Activated CD4-positive, CD25-positive, alpha-beta regulatory T cell treated with anti-CD3 and anti-CD28 coated beads, Interleukin-2, amount 50 U/mL, for 72 hours (primary cell): ENCODE results near the gene ABCF2.

Source experiments
- DNase-seq: peaks from one replicate; pipeline ENCODE4 v3.0.0; 2021

ABCF2 gene

DNA sequence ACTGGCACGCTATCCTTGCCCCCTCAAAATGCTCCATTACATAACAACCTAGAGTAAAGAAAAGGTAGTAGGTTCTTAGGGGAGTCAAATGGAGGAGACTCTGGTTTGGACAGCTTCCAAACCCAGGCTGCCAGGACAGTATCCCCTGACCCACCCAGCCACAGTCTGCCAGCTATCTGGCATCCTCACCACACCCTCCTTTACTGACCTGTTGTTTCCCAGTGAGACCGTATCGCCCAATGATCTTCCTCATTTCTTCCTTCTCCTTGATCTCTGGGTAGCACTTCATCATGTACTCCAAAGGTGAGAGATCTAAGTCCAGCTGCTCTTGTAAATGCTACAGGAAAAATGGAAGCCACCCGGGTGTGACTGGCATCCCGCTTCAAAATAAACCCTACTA, 11.6 kb downstream of the ABCF2 start:
- DNase-seq: no peak

DNA sequence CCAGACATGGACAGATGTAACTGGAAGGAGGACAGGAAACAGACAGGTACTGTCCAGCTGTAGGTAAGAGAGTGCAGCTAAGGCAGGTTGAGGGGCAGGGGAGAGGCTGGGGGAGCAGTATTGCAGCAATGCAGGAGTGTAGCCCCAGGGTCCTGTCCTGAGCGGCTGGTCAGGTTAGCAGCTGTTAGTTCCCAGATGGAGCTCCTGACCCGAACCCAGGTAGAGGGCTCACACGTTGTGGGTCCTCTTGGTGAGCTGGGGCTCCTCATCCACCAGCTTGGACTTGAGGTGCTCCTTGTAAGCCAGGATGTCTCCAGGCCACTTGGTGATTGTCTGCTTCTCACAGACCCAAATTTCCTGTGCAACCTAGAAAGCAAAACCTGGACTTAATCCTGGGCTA, 13.2 kb downstream of the ABCF2 start:
- no peak for DNase-seq

DNA sequence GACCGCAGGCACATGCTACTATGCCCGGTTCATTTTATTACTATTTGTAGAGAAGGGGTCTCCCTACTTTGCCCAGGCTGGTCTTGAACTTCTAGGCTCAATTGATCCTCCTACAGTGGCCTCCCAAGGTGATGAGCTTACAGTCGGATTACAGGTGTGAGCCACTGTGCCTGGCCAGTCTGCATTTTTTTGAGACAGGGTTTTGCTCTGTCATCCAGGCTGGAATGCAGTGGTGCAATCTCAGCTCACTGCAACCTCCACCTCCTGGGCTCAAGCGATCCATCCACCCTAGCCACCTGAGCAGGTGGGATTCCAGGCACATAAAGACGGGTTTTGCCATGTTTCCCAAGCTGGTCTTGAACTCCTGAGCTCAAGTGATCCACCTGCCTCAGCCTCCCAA, 14.4 kb downstream of the ABCF2 start:
- no peak for DNase-seq

DNA sequence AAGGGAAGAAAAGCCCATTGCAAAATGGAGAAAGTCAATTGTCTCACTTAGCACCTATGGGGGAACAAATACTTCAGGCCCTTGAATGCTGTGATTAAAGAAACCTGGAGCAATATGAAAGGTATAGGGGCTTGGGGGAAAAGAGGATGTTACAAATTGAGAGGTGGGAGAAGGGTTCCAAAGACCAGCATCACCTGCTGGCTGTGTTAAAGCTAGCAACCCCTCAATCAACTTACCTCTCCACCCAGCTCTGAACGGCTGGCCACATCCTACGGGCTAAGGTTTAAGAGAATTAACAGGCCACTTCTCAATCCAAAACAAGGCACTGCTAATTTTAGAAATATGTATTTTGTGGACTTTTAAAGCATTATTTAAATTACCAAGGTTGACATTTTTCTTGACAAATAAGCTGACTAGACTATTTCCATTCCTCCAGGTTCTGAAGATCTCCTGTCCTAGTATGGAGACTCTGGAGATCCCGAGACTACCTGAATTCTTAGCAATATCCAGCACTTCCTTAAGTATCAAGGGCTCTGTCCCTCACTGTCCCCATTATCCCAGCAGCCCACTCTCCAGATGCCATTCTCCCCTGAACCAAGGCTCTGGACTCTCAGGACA, 15.7 kb downstream of the ABCF2 start:
- DNase-seq: no peak

DNA sequence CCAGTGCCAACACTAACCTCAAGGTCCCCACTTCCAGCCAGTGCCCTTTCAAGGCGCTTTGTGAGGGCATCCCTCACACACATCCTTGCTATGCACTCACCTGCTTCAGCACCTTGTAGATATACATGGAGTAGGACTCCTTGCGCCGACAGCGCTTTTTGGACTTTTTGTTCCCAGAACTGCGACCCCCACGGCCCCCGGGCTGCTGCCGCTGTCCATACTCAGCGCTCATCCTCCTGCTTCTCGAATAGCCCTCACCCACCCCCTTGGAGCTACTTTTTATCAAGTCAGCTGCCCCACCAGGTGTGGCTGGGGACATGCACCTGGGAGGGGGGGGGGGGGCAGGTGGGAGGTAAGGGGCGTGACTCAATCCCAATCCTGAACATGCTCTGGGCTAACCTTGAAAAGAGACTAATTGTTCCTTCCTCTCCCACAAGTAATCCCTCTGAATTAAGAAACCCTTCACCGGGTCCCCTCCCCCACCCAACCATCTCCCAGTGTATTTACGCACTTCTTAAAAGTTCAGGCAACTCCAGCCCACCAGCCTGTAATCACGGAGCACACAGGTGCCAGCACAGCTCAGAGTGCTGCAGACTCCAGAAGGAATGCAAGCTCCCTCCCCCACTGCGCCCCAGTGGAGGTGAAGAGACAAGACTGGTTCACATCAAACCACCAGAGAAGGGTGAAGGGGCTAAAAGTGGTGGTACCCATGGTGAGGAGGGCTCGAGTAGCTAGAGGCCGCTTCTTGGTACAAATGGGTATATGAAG, 16.7 kb downstream of the ABCF2 start, which contains the start of gene H2BK1:
TSS of gene H2BK1 (minus strand) at position 402 of the 768 bp plus-strand sequence. CDS start at position 232, 170 bp downstream.
- DNase-seq: no peak

DNA sequence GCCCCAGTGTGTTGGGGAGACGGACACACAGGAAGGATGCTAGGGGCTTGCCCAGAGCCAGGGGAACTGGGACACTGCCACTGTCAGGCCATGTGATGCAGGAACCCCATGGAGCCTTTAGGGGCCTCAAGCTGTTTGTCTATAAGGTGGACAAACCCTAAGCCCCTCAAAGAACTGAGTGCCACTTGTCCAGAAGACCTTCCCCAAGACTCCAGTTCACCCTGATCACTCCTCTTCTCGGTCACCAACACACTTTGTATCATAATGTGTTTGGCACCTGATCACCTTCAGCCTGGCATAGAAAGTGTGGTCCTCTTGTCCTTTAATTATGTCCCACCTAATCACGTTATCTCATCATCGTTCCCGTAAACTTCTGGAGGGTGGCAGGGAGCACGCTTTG, 17.4 kb downstream of the ABCF2 start:
- DNase-seq: no peak

DNA sequence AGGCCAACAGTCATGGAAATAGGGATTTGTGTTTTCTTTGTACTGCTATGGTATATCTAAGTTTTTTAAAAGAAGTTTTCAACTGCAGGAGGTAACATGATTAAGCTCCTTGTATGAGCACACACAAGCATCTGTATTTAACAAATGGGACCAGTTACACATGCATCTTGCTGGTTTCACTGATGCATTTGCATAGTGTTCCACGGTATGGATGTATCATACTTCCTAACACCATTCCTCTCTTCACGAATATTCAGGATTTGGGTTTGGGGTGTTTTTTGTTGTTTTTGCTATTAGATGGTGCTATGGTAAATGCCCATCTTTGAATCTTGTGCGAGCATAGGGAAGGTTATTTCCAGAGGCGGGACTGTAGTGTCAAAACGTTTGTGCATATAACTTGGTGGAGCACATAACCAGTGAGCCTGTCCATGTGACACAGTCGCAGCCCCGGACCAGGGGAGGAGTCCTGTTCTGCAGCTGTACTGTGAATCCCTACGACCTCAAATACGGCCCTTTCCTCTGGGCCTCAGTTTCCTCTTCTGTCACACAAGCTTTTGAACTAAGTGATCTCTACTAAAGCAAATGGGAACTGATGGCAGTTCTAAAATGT, 18.6 kb downstream of the ABCF2 start:
- DNase-seq: no peak

DNA sequence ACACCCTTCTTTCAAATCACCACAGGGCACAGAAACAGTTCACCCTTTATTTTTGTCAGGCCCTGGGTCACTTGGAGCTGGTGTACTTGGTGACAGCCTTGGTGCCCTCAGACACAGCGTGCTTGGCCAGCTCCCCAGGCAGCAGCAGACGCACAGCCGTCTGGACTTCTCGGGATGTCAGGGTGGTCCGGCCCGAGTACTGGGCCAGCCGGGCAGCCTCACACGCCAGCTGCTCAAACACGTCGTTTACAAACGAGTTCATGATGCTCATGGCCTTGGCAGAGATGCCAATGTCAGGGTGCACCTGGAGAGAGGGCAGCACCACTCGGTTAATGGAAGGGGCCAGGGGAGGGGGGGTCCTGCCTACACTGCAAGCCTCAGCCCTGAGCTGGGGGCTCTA, 19.2 kb downstream of the ABCF2 start:
- DNase-seq: no peak

DNA sequence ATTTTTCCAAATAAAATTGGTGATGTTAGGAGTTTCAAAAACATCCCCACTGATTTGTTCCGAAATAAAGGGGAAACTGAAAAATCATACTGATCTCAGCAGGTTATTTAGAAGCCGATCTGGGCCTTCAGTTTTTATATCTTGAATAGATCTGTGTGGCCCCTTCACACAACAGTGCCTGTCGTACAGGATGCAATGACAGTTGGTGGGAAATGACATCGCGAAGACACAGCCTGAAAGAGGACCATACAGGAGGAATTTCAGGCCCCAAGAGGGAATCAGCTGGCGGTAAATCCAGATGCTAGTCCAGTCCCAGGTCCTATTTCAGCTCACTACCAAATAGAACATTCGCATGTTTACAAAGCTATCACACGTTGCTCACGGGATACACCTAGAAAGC, 19.7 kb downstream of the ABCF2 start:
- no peak for DNase-seq

DNA sequence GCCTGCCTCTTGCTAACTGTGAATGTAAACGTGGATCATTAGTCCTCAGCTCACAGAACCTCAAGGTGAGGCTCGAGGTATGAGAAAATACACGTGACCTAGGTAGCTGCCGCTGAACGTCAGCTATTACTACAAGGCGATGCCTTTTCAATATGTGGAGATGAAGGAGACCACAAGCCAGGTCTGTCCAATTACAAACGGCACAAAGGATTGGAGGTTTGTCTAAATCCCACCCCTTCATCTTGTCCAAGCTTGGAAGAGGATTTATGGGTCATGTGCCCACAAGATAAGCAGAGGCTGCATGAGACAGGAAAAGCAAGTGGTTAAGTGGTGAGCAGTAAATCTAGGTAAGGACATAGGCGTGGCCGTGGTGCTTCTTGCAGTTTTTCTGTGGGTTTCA, 20.1 kb downstream of the ABCF2 start:
- no peak for DNase-seq

DNA sequence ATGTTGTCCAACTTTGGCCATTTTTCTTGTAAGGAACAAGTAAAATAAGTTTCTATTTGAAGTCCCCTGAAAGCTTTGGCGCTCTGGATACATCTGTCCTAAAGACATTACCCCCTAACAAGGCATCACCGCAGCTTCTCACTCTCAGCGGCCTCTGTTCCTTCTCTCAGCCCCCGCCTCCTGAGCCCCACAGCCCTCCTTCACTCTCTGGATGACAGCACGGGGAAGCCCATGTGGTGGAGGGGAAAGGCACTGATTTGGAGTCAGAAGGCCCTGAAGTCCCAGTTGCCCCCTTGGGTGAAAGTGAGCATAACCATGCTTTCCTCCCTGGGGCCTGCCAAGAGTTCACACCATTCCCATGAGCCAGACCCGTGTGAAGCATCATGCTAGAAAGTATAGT, 21.3 kb downstream of the ABCF2 start:
- DNase-seq: no peak

DNA sequence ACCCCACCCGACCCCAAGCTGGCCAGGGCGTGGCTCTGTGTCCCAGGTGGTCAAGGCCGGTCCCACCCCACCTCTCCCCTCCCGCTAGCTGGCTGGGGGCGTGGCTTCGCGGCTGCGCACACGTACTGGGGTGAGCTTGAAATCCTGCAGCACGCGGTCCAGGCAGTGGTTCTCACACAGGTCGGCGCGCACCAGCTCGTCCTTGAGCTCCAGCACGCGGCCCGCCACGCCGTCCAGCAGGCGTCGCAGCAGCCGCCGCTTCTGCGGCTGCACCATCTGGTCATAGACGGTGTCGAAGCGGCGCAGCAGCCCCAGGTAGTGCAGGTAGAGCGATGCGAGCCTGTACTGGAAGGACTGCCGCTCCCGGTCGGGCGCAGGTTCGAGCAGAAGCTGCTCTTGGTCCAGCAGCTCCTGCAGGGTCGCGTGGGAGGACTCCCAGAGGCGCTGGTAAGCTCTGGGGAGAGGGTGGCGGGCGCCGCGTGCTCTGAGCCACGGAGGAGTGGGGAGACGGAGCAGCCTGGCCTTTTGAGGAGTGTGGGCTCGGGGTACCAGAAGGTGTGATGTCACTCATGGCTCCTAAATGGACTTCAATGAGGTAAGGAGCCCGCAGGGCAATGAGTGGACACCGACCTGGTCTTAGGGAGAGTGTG, 22.5 kb downstream of the ABCF2 start:
- no peak for DNase-seq

DNA sequence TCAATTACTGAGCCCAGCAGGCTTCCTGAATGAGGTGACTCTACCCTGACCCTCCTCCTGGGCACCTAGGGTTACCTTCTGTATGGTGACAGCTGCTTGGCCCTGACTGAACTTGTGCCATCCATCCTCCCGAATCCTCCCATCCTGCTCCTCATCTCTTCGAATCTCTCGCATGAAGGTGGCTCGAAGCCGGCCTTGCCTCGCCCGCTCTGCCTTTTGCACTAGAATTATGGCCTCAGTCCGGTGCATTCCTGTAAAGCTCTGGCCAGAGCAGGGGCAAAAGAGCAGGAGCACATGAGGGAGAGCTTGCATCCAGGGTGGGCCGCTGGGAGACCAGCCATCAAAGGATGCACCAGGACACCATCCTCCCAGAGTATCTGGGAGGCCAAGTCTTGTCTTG, 24.2 kb downstream of the ABCF2 start:
- no peak for DNase-seq

DNA sequence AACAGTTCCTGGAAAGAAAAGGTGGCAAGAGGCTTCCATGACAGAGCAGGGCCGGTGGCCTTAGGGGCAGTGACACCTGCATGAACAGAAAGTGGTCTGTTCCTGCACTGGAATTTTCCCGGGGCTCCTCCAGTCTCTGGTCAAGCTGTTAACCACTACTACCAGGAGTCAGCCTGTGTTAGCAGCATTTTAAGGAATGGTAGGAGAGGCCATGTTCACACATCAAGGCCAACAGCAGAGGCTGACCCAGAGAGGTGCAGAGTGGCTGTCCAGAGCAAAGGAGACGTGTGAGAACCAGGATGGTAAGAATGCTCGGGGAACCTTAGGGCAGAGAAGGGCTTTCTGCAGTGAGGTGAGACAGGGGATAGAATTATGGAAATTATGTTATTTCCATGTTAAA, 25.3 kb downstream of the ABCF2 start:
- DNase-seq: no peak

DNA sequence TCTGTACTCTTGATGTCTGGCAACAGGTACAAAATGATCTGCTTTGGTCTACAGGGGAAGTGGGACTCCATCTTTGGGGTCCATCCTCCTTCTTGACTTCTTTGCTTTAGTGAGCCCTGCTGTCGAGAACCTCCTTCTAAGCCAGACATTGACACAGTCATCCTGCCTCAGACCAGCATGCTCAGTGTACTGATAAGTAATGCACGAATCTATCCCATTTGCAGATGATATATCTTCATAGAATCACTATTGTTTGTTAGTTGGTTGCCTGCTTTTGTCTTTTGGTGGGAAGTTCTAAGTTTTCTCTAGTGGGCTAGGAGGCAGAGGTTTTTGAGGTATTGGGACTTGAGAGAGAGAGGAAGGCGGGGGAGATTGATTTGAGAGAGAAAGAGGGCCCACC, 25.7 kb downstream of the ABCF2 start:
- no peak for DNase-seq

DNA sequence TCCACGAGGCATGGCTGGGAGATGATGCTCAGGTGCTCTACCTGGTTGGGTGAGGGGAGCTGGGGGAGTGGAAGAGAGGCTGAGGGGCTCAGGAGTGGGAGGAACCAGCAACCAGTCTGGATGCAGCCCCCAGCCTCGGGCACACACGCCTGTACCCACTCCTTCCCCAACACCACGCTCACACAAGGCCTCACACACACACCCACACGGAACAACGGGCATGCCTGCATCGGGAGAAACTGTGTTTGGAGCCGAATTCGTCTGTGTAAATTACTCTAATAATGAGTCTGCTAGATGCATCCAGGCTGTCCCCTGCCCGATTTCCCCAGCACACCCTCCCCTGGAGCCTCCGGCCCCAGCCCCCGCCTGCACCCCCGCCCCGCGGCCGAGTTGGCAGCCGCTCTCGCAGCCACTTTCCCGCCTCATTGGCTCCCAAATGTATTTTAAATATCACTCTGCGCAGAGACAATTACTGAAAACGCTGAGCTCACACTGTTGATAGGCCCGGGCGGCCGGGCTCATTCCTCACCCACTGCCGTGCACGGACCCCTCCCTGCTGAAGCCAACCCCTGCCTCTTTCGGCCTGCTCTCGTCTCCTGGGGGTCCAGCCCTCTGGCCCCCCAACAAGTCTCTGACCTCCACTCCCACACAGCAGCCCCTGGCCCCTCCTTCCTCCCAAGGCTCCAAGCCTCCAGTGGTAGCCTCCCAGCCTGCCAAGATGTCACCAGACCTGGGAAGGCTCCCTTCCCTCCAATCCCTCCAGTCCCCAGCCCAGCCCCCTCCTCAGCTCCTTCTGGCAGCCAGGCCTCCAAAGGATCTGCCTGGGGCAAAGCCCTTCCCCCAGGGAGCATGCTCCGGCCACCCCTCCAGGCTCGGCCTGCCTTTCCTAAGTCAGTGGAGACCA, 27.8 kb downstream of the ABCF2 start:
- no peak for DNase-seq

DNA sequence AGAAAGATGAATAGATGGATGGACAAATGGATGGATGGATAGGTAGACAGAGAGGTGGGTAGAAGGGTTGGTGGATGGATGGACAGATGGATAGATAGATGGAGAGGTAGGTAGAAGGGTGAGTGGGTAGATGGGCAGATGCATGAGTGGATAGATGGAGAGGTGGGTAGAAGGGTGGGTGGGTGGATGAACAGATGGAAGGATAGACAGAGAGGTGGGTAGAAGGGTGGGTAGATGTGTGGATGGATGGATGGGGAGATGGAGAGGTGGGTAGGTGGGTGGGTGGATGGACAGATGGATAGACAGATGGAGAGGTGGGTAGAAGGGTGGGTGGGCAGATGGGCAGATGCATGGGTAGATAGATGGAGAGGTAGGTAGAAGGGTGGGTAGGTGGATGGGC, 29.1 kb downstream of the ABCF2 start:
- no peak for DNase-seq

DNA sequence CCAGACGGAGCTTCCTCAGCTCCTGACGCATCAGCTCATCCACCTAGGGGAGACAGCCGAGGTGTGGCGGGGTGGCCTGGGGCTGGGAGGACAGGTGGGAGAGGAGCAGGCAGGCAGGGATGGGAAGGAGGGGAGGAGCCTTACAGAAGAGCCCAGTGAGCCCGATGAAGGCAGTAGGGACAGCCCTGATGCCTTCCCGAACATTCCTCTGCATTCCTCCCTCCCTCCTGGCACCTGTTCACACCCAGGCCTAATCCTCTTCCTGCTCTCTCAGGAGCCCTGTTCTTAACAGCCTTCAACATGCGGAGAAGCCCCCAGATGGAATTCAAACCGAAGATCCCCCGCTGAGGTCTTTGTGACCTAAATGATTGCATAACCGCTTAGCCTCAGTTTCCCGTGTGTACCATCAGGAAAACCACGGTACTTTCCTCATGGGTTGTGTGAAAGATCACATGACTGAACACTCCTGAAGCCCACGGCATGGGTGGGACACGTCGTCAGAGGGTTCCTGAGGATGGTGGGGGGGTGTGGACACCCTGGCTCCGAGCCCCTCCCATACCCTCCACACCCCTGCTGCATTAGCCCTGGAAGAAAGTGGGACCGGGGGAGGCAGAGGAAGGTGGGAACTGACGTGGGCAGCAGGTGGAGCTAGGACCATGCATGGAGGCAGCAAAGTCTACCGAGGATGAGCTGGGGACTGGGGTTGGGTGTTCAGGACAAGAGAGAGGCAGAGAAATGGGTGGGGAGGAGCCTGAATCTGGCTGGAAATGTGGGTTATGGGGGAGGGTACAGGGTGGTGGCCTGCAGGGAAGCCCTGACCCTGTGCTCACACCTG, 31.2 kb downstream of the ABCF2 start:
- DNase-seq: no peak

DNA sequence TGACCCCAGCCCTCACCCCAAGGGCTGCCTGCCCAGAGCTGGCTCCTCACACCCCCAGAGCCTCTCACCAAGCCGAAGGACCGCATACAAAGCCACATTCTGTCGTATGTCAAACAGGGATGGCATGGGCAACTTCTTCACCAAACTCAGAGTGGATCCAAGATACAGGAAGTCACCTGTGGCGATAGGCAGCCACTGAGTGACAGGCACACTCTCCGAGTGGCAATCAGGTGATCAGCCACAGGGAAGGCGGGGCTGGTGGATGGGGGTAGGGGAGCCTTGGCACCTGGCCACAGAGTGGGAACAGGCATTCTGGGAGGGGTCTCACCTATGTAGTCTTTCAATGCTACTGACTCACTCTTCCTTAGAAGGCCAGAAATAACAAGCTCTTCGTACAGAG, 32.8 kb downstream of the ABCF2 start:
- no peak for DNase-seq

DNA sequence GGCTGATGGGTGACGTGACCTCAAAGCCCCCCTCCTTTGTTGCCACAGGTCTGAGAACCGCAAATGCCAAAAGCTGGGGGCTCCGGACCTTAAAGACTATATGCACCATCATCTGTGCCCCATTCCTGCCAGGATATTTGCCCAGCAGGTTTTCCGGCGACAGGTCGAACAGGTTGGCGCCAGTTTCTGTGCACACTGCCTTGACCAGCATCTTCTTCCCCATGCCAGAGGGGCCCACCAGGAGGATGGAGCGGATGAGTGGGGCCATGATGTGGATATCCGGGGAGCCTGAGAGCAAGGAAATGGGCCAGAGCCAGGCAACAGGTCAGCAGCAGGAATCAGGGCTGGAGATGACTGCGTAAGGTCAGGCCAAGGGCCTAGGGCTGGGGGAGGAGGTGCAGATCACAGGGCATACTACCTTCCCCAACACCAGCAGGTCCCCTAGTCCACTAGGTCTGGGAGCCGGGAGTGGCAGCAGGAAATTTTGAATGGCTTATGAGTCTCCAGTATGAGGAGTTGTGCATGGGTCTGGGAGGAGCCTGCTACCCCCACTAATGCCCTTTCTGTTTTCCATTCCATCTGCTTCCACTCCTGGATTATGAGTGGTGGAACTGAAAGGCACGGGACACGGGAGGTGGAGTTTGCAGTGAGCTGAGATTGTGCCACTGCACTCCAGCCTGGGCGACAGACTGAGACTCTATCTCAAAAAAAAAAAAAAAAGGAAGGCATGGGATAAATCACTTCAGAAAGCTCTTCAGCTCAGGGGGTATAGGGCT, 33.6 kb downstream of the ABCF2 start:
- DNase-seq: no peak

DNA sequence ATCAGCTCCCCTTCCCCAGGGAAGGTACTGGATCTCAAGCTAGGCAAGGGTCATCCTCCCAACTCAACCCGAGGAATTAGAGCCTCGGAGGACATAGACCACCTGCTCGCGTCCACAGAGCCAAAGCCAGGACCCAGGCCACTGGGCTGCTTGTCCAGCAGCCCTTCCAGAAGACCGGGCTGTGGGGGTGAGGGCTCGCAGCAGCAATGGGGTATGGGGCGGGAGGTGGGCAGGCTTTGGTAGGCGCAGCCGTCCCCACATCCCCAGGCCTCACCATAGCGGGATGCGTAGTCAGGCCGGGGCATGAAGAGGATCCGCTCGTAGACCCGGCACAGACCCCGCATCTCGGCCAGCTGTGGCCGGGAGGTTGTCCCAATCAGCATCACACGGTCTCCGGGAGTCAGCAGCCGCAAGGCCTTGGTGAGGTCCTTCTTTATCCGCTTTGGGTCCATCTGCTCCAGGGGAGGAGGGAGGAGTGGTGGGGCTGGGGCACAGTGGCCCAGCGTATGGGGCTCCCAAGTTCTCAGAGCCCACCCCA, 34.9 kb downstream of the ABCF2 start:
- DNase-seq: no peak
